Measurements from ENCODE around the gene RHOBTB1.
A peak's percentile ranks its signal among the peaks of the same experiment; 100 is the strongest.
"Not testable (repeated sequence)": the region's sequence is repeated elsewhere in the genome, so short reads cannot be mapped to it uniquely, and the experiment has no call there.

Gene RHOBTB1

GRCh38 chr10:60940446-60940845 is 3.5 kb downstream of the RHOBTB1 start:
- DNase-seq (ENCODE audit: low spot score), result no peak

- peak; percentile 82 for DNase-seq (ENCODE audit: low spot score)
These were observed 6.0 kb downstream of the RHOBTB1 start for GRCh38 chr10:60937784-60938654.

- DNase-seq (ENCODE audit: low spot score), result no peak
These were observed 7.0 kb downstream of the RHOBTB1 start for GRCh38 chr10:60937022-60937421.

GRCh38 chr10:60934215-60935175 is 9.5 kb downstream of the RHOBTB1 start:
- DNase-seq (ENCODE audit: low spot score), result no peak

GRCh38 chr10:60932756-60933155 is 11.2 kb downstream of the RHOBTB1 start:
- no peak for DNase-seq (ENCODE audit: low spot score)

- no peak for DNase-seq (ENCODE audit: low spot score)
These were observed 13.7 kb downstream of the RHOBTB1 start for GRCh38 chr10:60930237-60930636.

- DNase-seq (ENCODE audit: low spot score), result no peak
These were observed 22.4 kb downstream of the RHOBTB1 start for GRCh38 chr10:60921633-60922032.

GRCh38 chr10:60920479-60920878 is 23.5 kb downstream of the RHOBTB1 start:
- DNase-seq (ENCODE audit: low spot score), result no peak

GRCh38 chr10:60919551-60919950 is 24.4 kb downstream of the RHOBTB1 start:
- no peak for DNase-seq (ENCODE audit: low spot score)

- DNase-seq (ENCODE audit: low spot score), result peak; percentile 36
These were observed 26.4 kb downstream of the RHOBTB1 start for GRCh38 chr10:60917331-60918280.

GRCh38 chr10:60916025-60916424 is 28.0 kb downstream of the RHOBTB1 start:
- DNase-seq (ENCODE audit: low spot score), result peak; percentile 25

GRCh38 chr10:60914690-60915141 is 29.3 kb downstream of the RHOBTB1 start:
- DNase-seq (ENCODE audit: low spot score), result peak; percentile 88

GRCh38 chr10:60913657-60914056 is 30.3 kb downstream of the RHOBTB1 start:
- DNase-seq (ENCODE audit: low spot score), result no peak

- DNase-seq (ENCODE audit: low spot score), result no peak
These were observed 30.9 kb downstream of the RHOBTB1 start for GRCh38 chr10:60913071-60913470.

- no peak for DNase-seq (ENCODE audit: low spot score)
These were observed 32.3 kb downstream of the RHOBTB1 start for GRCh38 chr10:60911715-60912114.

- no peak for DNase-seq (ENCODE audit: low spot score)
These were observed 32.8 kb downstream of the RHOBTB1 start for GRCh38 chr10:60911216-60911615.

GRCh38 chr10:60910543-60910942 is 33.4 kb downstream of the RHOBTB1 start:
- DNase-seq (ENCODE audit: low spot score), result no peak

GRCh38 chr10:60908896-60909295 is 35.1 kb downstream of the RHOBTB1 start:
- no peak for DNase-seq (ENCODE audit: low spot score)

GRCh38 chr10:60908031-60908430 is 36.0 kb downstream of the RHOBTB1 start:
- DNase-seq (ENCODE audit: low spot score), result peak; percentile 45

- no peak for DNase-seq (ENCODE audit: low spot score)
These were observed 36.7 kb downstream of the RHOBTB1 start for GRCh38 chr10:60907236-60907635.

GRCh38 chr10:60906825-60907224 is 37.2 kb downstream of the RHOBTB1 start:
- DNase-seq (ENCODE audit: low spot score), result not testable (repeated sequence)

All from kidney tubule cell (primary cell).